Activated CD8-positive, alpha-beta memory T cell treated with anti-CD3 and anti-CD28 coated beads for 1 hour (primary cell): Measurements from ENCODE around the gene S100A9.
"Not testable (repeated sequence)": the region's sequence is repeated elsewhere in the genome, so short reads cannot be mapped to it uniquely, and the experiment has no call there.

ENCODE experiments used
- DNase-seq, 2 donors: peaks; one replicate each; pipeline ENCODE4 v3.0.0-alpha.2; 2020; ENCODE audit warnings: low read depth in 1 of 2; ENCODE audit errors: extremely low read depth in 1 of 2

The S100A9 gene

GRCh38 chr1:153357853-153358690 is at the start of gene S100A9:
Gene S100A9 (plus strand): TSS chr1:153357854. CDS start chr1:153358284, 430 bp downstream.
- DNase-seq, result no peak

GRCh38 chr1:153308540-153308939 is 49.1 kb upstream of the S100A9 start:
- DNase-seq, result no peak

DNA sequence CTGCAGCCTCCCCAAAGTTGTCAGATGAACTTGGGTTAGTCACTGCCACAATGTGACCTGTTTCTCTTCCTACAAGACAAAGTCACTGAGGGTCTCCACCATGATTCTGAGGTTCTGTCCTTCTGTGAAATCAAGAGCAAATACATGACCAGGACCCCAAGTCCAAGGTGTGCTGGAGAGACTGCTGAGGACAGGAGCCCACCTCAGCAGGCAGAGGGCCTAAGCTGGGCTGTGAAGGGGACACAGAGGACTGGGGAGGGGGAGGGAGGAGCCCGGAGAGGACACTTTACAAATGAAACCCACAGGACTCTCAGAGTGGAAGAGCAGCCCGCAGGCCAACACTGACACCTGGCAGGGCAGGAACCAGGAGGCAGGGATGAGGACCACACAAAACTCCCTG is 48.2 kb upstream of the S100A9 start:
- no peak for DNase-seq

DNA sequence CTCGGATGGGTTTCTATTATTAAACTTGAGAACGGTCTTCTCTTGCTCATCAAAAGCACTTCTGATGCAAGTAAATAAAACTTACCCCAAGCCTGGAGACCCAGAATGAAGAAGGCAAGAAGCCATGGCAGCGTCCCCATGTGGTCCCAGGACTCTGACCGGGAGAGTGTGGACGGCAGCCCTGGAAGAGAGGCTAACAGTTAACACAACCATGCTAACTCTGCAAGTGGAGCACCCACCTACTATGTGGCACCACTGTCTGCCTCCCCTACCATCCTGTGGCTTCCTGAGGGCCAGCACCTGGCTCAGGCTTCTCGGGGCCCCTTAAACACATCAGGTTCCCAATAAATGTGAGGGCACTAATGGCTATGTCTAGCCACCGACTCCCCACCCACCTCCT is 47.1 kb upstream of the S100A9 start:
- no peak for DNase-seq

DNA sequence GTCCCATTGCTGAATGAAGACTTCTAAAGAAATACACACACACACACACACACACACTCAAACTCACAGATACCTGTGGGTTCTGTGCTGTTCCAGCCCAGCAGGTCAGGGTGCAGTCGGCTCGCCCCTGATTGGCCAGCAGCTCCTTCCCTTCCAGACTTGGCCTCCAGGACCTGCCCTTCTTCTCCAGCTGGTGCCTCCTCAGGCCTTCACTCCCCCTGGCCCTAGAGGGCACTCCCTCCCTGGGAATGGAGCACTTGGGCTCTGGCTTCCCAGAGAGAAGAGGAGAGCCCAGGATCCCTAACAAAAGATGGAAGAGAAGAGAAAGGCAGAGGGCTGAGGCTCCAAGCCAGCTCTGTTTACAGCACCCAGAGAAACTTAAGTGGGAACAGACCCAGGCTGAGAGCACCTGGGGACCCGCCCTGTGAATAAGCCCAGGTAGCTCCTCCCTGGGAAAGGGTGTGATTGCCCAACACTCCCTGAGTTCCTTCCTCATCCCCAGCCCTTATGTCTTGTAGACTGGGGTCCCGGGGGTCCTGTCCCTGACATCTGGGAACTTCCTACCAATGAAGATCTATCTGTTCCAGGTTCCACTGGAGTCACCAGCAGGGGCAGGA is 45.0 kb upstream of the S100A9 start, which contains the start of gene PGLYRP3:
Gene PGLYRP3, minus strand, starts transcription at position 383 of the 617 bp plus-strand sequence. CDS start 2,287 bp downstream, outside the sequence.
- no peak for DNase-seq

DNA sequence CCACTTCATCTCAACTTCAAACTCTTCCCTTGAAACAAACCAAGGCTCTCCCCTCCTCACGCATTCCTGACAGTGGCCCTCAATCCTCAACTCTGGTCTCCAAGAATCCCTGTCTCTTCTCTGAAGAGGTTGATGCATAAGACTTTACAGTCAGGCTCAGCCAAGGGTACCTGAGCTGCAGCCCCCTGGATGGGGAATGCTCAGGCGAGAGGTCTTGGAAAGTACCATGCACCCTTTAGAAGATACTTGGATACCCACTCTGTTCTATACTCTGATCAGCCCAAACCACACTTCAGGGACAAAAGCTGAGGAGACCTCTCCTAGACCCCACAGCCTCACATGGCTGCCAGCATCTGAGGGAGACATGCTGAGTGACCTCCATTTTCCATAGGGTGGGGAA is 44.4 kb upstream of the S100A9 start:
- DNase-seq, result no peak

DNA sequence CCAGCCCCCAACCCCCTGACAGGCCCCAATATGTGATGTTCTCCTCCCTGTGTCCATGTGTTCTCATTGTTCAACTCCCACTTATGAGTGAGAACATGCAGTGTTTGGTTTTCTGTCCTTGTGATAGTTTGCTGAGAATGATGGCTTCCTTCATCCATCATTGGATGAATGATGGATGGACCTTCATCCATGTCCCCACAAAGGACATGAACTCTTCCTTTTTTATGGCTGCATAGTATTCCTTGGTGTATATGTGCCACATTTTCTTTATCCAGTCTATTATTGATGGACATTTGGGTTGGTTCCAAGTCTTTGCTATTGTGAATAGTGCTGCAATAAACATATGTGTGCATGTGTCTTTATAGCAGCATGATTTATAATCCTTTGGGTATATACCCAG is 43.3 kb upstream of the S100A9 start:
- DNase-seq, result not testable (repeated sequence)

GRCh38 chr1:153316013-153316412 is 41.6 kb upstream of the S100A9 start:
- DNase-seq, result not testable (repeated sequence)

DNA sequence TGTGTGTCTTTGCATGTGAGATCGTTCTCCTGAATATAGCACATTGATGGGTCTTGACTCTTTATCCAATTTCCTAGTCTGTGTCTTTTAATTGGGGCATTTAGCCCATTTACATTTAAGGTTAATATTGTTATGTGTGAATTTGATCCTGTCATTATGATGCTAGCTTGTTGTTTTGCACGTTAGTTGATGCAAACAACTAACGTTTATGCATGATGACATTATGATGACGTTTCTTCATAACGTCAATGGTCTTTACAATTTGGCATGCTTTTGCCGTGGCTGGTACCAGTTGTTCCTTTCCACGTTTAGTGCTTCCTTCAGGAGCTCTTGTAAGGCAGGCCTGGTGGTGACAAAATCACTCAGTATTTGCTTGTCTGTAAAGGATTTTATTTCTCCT is 39.5 kb upstream of the S100A9 start:
- not testable (repeated sequence) for DNase-seq

- DNase-seq, result no peak
Measured at GRCh38 chr1:153322568-153322967, 35.1 kb upstream of the S100A9 start.

- no peak for DNase-seq
Measured at GRCh38 chr1:153324912-153325311, 32.7 kb upstream of the S100A9 start.

GRCh38 chr1:153333902-153334301 is 23.8 kb upstream of the S100A9 start:
- no peak for DNase-seq

DNA sequence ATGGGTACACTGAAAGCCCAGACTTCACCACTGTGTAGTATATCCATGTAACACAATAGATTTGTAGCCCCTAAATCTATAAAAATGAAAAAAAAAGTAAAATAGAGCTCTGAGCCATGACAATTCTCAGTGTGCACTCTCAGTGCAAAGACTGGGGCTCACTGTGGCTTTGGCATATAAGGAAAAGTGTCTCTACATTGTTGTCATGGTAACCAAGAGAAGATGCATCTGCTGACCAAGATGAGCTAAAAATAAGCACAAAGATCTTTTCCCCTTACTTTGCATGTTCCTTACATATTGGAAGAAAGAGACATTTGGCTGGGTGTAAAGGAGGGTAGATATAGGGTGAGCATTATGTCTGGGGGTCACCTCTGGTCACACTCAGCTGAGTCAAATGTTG is 21.0 kb upstream of the S100A9 start:
- DNase-seq, result no peak

GRCh38 chr1:153337980-153338853 is 19.4 kb upstream of the S100A9 start:
- DNase-seq, result no peak

DNA sequence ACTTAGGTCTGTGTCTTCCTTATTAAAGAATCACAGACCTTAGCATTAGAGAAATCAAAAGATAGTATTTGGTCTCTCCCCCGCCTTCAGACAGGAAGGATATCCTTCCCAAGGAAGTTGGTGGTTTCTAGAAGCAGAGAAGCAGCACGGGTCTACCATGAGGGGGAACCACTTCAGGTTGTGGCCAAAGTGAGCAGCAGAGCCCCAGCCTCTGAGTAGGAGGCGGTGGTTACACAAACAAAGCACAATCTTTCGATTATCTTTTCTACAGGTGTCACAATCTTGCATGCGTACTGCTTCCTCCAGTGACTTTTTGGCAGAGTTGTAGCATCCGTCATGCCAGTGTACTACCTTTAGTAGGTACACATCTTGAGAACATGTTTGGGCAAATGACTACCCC is 17.9 kb upstream of the S100A9 start:
- no peak for DNase-seq

DNA sequence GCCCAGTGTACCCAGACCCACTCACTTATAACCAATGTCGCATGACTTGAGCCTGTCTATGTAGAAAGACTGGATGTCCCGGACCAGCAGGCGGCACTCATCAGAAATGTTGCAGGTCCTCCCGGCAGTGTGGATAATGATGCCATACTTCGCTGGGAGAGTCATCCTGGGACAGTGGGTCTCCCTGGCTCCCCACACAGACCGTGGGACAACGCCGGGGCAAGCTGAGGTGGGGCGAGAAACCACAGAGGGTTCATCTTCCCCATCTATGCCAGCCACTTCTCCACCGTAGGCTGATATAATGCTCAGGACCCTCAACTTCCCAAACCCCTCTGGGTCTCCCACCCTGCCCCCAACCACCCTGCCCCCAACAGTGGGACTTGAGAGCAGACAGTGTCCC is 17.3 kb upstream of the S100A9 start:
- no peak for DNase-seq

DNA sequence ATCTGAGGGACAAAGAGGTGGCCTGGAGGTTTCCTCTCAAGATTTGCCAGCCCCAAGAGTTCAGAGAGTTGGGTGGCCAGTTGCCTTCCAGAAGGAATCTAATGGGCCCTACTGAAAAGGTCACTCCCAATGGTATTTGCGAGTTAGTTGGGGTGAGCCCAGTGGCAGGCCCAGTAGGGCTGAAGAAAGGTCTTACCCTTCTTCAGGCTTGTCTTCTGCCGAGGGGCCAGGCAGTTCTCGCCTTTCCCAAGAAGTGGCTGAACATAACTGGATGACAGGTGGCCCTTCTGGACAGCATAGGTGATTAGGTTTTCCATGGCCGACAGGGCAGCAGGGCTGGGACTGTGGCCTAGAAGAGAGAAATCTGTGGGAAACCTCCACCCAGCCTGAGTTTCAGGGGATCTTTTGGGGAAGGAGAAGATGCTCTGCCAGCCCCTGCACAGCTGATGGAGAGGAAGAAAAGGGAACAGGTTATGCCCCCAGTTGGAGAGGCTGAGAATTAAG is 16.2 kb upstream of the S100A9 start:
- no peak for DNase-seq

DNA sequence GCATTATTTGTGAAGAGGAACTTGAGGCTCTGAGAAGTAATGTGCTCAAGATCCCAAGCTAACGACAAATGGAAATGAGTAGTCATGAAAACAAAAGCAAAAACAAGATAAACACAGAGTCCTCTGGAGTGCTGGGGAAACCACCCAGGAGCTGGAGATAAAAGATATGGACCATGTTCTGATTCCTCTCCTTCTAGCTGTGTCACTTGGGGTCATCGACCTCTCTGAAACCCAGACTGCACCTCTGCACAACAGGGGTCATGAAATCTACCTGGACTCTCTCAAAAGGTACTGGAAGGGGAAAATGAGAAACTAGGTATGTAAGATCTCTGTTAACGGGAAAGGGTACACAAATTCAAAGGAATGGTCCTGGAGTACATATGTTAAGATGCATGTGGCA is 15.5 kb upstream of the S100A9 start:
- DNase-seq, result no peak

DNA sequence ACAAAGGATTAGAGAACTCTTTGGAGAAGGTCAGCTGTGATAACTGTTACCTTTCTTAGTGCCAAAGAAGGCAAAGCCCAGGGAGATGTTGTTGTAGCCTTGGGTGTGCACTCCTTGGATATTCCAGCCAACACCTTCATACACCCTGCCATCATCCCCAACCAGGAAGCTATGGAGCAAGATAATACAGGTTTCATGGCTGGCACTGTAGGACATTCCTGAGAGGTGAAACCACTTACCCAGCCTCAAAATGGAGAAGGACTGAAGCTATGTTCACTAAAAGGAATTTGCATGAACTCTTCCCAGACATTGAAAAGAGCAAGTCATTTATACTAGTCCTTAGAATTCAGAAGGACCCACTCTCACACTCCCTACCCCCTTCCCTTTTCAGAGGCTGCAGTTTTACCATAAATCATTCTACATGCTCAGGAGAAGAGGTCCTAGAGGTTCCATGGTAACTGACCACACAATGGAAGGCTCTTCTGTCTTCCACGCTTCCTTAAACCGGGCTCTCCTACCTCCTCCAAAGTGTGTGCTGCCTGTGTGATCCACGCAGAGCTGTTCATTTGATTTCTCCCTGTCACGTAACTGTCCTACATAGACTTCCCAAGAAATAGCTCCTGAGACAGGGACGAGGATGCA is 14.5 kb upstream of the S100A9 start:
- DNase-seq, result no peak

DNA sequence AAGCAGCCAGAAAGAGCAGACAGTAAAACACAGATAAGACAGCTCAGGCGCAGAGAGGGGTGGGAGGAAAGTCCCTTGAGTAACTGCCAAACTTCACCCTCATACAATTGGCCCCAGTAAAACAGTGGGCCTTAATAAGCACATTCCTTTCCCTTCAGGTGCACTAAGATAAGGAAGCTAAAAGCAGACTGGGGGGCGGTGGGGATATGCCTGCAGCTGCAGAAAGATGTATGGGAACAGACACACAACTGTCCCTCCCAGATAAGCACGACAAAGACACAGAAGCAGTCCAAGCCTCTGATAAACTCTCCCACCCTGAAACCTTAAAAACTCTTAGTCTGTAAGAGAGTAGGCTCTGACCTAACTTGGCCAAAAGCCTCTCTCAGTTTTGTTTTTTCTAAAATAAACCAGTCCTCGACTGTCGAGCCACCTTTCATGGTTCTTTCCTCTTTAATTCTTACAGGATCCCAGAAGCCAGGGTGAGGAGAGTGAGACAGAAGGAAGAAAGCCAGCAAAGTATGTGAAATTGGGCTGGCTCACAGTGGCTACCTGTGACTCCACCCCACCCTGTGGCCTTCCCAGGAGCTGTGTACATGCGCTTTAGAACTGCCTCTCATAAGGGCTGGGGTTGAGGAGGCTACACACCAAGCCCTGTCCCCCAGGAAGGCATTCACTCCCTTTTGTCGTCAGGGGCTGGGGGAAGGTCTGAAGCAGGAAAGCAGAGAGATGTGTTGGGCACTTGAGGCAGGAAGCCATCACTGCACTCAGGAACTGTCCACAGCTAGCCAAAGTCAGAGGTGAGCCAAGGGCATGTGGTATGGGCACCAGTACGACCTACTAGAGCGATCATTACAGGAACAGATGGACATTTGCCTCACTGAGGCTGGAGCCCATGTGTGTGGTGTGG is 13.6 kb upstream of the S100A9 start:
- DNase-seq, result no peak
